ENCODE results near the gene GTF2IRD1.
"Not testable (repeated sequence)": the region's sequence is repeated elsewhere in the genome, so short reads cannot be mapped to it uniquely, and the experiment has no call there.

Gene GTF2IRD1

DNA sequence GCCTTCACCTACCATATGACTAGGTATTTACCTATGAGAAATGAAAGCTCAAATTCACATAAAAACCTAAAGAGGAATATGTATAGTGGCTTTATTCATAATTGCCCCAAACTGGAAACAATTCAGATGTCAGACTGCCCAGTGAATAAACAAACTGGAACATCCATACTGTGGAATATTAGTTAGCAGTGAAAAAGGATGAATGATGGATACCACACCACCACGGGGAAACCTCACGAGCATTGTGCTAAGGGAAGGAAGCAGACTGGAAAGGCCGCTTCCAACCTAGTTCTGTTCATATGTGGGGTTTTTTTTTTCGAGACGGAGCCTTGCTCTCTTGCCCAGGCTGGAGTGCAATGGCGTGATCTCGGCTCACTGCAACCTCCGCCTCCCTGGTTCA, 16.8 kb downstream of the GTF2IRD1 start:
- DNase-seq, result no peak

DNA sequence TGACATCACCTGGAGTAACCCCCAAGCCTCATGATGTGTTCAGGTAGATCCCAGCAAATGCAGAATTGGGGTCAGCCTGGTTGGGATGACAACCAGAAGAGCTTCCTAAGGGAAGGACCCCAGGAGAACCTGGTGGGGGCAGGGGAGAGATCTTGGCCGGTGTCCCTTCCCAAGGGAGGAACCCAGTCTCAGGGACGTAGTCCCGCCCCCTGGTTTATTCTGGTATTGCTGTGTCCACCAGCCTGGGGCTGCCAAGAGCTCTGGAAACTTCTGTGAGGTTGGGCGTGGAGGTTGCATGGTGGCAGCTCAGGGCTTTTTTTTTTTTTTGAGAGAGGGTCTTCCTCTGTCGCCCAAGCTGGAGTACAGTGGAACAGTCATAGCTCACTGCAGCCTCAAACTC, 19.4 kb downstream of the GTF2IRD1 start:
- no peak for DNase-seq

DNA sequence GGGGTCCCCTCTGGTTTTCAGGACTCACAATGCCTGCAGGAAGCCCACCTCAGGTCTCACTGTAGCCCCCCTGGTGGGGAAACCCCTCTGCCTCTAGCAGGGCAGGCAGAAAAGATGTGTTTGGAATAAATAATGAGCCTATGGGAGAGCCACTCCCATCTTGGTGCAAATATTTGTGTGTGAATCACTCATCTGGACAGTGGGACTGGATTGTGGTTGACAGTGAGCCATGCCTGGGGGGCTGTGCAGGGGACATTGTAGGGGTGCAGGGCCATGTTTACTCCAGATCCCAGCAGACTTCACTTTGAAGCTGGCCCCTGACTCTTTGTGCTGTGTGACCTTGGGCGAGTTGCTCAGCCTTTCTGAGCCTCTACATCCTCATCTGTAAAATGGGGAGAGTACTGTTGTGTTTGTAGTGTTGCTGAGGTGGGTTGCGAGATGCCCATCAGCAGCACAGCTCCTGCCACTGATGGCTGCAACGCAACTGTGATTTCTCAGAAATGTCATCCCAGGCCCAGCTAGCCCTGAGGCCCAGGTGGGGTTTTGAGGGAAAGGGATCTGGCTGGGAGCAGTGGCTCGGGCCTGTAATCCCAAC, 20.7 kb downstream of the GTF2IRD1 start:
- no peak for DNase-seq

DNA sequence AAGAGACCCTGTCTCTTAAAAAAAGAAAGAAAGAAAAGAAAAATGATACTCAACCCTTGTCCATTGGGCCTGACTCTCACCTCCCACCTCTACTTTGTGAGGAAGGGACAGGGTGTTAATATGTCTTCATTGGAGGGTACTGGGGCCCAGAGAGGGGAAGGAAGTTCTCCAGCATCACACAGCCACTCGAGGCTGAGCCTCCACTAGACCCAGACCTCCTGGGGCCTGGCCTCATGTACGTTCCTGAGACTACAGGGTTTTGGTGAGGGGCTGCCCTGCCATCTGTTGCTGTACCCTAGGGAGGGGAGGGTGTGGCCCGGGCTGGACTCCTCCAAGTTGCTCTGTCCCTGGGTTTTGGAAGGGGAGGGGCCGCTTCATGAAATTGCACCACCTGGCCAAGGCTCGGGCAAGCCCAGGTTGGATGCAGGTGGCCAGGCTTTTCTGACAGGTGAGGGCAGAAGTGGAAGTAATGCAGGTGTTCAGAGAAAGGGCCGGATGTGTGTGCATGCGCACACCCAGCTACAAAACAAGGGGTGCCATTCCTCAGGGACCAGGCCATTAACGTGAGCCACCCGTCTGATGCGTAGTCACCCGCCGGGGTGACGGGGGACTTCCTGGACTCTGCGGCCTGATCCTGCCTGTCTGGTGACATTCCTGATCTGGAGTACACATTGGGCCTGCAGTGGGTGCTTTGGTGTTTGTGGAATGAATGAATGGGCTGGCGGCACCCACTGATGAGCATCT, 21.7 kb downstream of the GTF2IRD1 start:
- DNase-seq, result no peak

DNA sequence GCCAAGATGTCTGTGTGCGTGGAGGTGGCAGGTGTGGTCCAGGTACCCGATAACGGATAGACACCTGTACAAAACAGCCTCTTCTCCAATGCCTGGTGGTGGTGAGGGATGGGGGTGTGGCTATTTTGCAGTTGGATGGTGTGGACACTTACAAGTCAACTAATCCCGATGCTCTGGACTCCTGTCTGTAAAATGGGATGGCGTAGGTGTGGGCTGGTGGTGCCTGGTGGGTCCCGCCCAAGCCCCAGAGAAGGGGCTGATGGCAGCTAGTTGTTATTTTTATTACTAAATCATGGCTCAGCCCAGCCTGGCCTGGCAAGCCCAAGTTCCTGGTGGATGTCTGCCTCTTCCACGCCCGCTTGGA, 22.3 kb downstream of the GTF2IRD1 start:
- DNase-seq, result no peak

DNA sequence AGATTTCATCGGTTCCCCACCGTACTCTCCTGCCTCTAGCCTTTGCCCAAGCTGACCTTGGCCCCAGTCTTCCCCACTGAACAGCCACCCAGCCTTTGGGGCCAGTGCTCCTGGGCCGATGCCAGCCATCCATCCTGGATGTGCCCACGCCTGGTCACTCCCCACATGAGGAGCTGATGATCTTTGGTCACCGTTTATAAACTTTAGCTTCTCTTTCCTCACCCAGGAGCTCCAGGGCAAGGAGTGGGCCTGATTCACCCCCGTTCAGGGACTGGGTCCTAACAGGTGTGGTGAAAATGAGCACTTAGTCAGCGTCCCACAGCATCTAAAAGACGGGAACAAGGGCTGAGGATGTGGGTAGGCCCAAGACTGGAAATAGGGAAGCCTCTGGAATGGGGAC, 22.9 kb downstream of the GTF2IRD1 start:
- no peak for DNase-seq

DNA sequence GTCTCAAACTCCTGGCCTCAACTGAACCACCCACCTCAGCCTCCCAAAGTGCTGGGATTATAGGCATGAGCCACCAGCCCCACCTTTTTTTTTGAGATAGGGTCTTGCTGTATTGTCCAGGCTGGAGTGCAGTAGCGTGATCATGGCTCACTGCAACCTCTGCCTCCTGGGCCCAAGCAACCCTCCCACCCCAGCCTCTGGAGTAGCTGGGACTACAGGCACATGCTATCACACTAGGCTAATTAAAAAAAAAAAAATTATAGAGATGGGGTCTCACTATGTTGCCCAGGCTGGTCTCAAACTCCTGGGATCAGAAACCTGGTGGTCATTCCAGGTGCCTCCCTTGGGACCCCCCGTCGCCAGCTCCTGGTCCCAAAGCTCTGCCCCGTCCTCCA, 25.0 kb downstream of the GTF2IRD1 start:
- no peak for DNase-seq

DNA sequence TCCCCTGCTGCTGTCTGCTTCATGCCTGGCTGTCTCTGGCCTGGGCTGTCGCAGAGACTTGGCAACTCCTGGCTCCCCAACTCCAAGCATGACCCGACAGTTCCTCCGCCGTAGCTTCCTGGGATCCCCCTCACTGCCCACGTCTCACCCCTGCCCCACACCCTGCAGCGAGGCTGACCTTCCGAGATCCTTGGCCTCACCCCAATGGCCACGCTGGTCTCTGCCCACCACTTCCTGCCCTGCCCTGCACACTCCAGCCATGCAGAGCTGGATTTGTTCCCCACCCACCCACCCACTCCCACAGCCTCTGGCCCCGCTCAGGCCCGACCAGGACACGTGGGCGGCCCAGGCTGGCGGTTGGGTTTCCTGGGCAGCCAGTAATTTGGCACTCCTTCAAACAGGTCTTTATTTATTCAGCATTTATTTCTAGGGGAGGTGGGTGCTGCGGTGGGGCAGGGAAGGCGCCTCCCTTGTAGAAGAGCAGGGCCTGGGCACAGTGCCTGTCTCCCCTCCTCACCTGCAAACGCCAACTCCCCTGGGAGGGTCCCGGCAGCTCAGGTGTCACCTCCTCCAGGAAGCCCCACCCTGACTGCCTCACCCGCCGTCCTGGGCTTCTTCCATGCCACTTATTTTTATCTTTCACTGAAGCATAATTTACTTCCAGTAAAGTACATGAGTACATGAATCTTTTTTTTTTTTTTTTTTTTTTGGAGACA, 25.5 kb downstream of the GTF2IRD1 start:
- no peak for DNase-seq

DNA sequence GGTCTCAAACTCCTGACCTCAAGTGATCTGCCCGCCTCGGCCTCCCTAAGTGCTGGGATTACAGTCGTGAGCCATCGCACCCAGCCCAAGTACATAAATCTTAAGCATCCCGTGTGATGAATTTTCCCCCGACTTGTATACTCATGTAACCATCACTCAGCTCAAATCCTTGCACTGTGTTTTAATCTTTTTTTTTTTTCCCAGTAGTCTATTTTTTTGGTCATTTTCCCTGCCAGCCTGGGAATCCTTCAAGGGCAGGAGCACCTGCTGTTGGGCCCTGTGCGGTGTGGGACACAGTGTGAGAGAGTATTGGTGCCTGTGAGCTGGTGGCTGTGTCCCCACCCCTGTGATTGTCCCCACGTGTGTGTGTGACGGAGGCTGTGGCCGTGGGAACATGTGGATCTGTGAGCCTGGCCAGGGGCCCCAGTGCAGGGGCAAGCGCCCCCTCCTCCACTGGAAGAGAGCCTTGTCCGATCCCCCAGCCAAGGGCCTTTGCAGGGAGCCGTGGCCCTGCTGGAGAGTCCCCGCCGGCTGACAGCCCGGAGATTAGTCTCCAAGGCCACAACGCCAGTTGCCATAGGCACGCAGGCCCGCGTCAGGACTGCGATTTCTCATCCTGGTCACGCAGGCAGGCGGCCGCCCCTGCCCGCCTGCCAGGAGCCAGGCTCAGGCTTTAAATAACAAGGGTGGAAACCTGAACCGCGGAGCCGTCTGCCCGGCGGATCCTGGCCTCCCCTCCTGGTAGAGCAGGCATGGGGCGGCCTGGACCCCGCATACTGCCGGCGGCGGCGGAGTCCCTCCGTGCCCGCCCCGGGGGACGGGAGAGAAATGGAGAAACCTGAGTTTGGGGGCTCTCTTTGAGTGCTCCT, 26.5 kb downstream of the GTF2IRD1 start:
- DNase-seq, result no peak

DNA sequence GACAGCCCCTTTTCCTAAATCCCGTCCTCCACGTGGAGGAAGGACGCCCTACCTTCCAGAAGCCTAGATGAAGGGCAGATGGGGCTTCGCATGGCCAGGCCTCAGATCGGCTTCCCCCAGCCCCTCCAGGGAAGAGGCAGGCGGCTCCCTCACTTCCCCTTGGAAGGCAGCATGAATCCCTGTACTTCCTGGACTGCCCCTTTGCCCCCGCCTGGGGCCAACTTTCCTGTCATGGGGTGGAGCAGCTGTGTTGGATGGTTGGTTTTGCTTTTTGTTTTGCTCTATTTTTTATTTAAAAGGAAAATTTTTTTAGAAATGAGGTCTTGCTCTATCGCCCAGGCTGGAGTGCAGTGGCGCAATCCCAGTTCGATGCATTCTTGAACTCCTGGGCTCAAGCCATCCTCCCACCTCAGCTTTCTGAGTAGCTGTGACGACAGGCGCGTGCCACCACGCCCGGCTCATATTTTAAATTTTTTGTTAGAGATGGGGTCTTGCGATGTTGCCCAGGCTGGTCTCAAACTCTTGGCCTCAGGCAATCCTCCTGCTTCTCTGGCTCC, 27.2 kb downstream of the GTF2IRD1 start:
- no peak for DNase-seq

DNA sequence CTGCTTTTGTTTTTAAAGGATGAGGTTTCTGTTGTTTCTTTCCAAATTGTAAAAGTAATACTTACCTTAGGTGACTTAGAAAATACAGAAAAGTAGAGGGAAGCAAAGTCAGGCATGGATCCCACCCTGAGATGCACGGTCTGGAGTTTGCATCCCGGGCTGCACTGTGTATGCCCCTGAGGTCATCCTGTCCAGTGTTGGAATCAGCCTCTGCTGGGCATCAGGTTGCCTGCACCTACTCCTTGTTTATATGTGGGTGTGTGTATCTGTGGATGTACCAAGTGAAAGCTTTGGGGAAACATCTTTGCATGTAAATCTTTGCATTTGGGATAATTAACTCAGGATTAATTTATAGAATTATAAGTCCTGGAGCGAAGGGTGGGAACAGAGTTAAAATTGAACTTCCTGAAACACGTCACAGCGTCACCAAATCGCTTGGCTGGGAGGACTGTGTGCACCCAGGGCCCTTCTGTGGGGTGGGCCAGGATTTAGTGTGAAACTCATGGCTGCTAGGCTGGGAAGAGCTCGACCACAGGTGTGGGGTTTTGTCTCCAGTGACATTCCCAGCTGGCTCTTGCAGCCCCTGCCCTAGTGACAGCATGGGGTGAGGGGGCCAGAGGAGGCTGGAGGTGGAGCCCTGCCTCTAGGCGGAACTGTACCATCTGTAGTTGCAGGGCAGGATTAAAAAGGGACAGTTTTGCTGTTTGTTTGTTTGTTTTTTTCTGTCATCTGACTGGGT, 27.9 kb downstream of the GTF2IRD1 start:
- no peak for DNase-seq

DNA sequence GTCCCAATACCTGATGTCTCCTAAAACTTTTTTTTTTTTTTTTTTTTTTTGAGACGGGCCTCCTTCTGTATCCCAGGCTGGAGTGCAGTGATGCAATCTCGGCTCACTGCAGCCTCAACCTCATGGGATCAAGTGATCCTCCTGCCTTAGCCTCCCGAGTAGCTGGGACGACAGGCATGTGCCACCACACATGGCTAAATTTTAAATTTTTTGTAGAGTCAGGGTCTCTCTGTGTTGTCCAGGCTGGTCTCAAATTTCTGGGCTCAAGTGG, 28.4 kb downstream of the GTF2IRD1 start:
- no peak for DNase-seq

DNA sequence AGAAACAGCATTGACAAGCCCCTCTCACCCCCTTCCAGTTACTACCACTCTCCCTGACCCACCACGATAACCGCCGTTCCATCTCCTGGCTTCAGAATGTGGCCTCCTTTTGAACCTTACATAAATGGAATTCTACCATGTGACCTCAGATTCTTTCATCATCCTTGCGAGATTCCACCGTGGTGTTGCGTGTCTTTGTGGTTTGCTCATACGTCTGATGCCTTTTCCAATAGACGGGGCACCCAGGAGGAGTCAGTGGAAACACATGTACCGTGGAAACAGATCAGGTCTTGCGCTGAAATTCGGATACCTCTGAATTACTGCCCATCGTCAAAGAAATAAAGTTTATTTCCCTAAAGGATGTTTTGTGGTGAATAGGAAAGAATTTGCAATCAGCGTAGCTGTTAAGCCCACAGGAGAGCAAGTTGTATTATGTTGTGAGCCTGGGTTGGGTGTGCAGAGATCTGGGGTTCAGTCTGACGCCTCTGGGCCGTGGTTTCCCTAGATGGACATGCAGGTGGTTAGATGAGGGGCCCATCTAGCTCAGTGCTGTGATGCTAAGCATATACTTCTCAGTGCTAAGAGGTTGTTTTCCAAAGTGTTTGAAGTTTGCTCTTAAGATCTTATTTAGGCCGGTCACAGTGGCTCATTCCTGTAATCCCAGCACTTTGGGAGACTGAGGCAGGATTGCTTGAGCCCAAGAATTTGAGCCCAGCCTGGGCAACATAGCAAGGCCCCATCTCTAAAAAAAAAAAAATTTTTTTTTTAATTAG, 29.1 kb downstream of the GTF2IRD1 start:
- DNase-seq, result no peak

DNA sequence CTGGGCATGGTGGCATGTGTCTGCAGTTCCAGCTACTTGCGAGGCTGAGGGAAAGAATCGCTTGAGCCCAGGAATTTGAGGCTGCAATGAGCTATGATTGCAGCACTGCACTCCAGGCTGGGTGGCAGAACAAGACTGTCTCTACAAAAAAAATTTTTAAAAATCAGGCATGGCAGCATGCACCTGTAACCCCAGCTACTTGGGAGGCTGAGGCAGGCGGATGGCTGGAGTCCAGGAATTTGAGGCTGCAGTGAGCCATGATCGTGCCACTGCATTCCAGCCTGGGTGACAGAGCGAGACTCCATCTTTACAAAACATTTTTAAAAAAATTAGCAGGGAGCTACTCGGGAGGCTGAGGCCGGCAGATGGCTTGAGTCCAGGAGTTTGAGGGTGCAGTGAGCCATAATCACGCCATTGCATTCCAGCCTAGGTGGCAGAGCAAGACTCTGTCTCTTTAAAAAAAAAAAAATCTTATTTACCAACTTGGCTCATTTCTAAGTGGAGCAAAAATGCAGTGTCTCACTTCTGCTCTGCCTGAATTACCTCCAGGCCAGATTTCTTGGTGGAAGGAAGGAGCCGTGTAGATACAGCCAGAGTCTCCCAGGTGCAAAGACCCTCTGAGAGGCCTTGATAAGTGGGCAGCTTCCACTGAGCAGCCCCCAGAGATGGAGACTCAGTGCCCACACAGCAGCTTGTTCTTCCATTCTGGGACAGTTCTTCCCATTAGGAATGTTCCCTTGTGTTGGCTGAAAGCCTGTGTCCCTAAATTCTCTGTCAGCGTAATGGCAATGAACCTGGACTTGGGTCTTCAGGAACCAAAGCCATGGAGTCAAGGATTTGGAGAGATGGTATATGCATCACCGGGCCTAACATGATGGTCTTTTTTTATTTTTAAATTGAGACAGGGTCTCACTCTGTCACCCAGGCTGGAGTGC, 30.0 kb downstream of the GTF2IRD1 start:
- no peak for DNase-seq

DNA sequence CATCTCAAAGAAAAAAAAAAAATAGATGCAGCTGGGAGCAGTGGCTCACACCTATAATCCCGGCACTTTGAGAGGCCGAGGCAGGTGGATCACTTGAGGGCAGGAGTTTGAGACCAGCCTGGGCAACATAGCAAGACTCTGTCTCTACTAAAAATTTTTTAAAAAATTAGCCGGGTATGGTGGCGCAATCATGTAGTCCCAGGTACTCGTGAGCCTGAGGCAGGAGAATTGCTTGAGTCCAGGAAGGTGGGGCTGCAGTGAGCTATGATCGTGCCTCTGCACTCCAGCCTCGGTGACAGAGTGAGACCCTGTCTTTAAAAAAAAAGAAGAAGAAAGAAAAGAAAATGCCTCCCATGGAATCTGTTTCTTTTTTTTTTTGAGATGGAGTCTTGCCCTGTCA, 31.9 kb downstream of the GTF2IRD1 start:
- DNase-seq, result no peak

DNA sequence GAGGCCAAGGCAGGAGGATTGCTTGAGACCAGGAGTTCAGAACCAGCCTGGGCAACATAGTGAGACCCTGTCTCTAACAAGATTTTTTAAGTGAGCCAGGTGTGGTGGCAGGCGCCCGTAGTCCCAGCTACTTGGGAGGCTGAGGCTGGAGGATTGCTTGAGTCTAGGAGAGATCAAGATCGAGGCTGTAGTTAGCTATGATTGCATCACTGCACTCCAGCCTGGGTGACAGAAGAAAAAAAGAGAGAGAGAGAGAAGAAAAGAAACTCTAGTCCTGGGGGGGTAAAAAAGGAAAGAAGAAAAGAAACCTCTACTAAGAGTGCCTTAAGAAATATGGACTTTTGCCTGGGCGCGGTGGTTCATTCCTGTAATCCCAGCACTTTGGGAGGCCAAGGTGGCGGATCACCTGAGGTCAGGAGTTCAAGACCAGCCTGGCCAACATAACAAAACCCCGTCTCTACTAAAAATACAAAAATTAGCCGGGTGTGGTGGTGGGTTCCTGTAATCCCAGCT, 34.9 kb downstream of the GTF2IRD1 start:
- DNase-seq, result not testable (repeated sequence)

DNA sequence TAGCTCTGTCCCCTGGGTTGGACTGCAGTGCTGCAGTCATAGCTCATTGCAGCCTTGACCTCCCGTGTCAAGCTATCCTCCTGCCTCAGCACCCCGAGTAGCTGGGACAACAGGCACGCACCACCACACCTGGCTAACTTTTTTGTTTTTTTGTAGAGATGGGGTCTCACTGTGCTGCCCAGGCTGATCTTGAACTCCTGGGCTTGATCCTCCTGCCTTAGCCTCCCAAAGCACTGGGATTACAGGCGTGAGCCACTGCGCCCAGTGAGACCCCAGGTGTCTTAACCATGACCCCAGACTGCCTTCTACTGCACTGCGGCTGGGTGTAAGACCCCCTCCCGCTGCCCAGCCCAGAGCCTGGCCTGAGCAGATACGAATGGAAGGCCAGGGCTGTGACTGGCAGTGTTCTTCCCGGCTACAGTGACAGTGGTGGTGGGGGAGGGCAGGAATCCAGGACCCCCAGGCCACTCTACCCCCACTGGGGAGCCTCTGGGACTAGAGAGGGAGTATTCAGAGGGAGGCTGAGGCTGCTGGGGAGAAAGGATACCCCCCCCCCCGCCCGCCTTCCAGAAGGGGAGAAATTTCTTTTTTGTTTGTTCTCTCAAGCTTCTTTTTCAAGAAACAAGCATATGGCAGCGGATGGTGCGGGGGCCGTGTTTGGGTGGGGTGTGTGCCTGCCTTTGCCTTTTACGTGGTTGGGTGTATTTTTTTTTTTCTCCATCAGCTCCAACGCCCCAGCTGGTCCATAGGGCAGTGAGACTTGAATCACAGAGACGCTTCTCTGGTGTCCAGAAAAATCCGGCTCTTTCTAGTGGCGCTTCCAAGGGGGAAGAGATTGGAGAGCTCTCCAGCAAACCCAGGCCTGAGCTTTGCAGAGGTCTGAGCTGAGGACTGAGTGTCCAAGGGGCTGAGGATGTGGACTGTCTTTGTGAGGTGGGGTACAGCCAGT, 36.6 kb downstream of the GTF2IRD1 start:
- no peak for DNase-seq

DNA sequence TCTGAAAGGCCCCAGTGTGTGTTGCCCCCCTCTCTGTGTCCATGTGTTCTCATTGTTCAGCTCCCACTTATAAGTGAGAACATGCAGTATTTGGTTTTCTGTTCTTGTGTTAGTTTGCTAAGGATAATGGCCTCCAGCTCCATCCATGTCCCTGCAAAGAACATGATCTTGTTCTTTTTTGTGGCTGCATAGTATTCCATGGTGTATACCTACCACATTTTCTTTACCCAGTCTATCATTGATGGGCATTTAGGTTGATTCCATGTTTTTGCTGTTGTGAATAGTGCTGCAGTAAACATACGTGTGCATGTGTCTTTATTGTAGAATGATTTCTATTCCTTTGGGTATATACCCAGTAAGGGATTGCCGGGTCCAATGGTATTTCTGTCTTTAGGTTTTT, 37.8 kb downstream of the GTF2IRD1 start:
- DNase-seq, result not testable (repeated sequence)

DNA sequence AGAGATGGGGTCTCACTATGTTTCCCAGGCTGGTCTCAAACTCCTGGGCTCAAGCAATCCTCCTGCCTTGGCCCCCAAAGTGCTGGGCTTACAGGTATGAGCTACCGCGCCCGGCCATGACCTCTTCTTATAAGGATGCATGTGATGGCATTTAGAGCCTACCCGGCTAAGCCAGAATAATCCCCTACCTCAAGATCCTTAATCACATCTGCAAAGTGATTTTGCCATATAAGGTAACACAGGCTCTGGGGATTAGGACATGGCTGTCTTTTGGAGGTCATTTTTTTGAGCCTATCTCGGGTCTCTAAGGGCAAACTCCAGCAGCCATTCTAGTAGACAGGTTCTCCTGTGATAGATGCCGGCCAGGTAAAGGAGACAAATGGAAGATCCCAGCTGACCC, 39.6 kb downstream of the GTF2IRD1 start:
- no peak for DNase-seq
